GM18873 (cell line): Measurements from ENCODE around the gene TUSC2.

Source experiments
- ATAC-seq: cut with Tn5 transposase; IDR thresholded peaks from one replicate; pipeline ENCODE4 v1.9.1; 2021; ENCODE audit warnings: mild to moderate bottlenecking, moderate library complexity, moderate number of reproducible peaks; ENCODE audit not compliant: unreplicated experiment, low FRiP score

Gene TUSC2

DNA sequence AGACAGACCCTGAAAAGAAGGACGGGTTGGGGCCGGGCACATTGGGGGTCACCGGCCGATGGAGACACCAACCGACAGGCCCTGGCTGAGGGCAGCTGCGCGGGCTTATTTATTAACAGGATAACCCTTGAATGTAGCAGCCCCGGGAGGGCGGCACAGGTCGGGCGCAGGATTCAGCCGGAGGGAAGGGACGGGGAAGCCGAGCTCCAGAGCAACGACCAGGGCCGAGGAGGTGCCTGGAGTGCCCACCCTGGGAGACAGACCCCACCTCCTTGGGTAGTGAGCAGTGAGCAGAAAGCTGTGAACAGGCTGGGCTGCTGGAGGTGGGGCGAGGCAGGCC is 51.3 kb downstream of the TUSC2 start:
- ATAC-seq = no peak

DNA sequence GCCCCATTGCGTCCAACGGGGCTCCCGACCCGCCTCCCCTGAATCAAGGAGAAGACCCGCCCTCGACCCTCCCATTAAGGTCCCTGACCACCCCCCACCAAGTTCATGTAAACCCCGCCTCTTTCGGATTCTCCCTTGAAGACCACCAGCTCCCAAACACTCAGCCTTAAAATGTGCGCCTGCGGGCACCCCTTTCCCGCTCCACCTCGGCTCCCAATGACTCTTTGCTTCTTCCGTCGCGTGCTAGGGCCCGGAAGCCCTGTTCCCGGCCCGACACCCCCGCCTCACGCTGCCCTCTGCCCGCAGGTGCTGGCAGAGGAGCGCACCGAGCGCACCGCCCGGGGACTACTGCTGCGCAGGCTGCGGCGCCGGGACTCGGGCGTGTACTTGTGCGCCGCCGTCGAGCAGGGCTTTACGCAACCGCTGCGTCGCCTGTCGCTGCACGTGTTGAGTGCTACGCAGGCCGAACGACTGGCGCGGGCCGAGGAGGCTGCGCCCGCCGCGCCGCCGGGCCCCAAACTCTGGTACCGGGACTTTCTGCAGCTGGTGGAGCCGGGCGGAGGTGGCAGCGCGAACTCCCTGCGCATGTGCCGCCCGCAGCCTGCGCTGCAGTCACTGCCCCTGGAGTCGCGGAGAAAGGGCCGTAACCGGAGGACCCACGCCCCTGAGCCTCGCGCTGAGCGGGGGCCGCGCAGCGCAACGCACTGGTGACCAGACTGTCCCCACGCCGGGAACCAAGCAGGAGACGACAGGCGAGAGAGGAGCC is 51.8 kb downstream of the TUSC2 start:
- ATAC-seq = no peak

DNA sequence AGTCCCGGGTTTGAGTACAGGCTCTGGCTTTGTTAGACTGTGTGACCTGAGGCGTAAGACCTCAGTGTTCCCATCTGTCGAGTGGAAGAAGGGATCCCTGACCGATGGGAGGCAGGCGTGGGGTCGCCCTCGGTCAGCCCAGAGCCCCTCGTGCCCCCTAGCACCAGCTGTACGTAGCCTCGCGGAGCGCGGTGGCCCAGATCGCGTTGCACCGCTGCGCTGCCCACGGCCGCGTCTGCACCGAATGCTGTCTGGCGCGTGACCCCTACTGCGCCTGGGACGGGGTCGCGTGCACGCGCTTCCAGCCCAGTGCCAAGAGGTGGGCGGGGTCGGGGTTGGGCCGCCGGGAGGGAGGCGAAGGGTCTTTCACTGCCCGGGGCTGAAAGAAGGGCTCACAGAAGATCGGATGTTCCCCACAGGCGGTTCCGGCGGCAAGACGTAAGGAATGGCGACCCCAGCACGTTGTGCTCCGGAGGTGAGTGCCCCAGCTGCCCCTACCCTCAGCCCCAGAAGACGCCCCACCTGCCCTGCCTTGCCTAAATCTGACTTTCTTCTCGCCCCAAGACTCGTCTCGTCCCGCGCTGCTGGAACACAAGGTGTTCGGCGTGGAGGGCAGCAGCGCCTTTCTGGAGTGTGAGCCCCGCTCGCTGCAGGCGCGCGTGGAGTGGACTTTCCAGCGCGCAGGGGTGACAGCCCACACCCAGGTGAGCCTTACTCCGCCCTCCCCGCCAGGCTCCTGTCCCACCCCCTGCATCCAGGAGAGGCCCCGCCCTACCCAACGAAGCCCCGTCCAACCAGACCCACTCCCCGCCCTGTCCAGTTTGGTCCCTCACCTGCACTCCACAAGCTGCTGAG is 52.7 kb downstream of the TUSC2 start:
- no peak for ATAC-seq
